ENCODE data around the gene NCCRP1.

DNA sequence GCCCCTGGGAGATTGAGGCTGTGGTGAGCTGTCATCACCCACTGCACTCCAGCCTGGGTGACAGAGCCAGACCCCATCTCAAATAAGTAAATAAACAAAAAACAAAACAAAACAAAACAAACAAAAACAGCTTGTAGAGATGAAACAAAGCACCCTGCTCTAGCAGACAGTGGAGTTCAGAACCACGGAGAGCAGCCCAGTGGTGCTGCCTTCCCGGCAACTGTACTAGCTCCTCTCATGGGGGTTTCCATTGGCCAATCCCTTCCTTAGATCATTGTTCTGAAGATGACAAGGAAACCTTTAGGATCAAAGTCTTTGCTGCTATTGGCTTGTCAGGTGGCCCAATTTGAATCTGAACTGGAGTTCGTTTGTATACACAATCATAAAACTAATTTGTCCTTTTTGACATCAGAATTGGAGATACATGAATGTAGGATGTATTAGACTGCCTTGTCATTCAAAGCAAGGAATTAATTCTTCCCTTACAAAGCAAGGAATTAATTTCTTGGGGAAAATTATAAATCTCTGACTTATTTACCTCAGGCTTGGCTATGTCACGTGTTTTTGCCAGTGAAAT, 27.0 kb downstream of the NCCRP1 start:
- TF ChIP-seq, protein P1, sequence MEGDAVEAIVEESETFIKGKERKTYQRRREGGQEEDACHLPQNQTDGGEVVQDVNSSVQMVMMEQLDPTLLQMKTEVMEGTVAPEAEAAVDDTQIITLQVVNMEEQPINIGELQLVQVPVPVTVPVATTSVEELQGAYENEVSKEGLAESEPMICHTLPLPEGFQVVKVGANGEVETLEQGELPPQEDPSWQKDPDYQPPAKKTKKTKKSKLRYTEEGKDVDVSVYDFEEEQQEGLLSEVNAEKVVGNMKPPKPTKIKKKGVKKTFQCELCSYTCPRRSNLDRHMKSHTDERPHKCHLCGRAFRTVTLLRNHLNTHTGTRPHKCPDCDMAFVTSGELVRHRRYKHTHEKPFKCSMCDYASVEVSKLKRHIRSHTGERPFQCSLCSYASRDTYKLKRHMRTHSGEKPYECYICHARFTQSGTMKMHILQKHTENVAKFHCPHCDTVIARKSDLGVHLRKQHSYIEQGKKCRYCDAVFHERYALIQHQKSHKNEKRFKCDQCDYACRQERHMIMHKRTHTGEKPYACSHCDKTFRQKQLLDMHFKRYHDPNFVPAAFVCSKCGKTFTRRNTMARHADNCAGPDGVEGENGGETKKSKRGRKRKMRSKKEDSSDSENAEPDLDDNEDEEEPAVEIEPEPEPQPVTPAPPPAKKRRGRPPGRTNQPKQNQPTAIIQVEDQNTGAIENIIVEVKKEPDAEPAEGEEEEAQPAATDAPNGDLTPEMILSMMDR (IDR thresholded peaks at IDR 0.05): no peak
- TF ChIP-seq EP300 (IDR thresholded peaks at IDR 0.05): no peak

Data from suprapubic skin (tissue), 3 donors.